Glutamatergic neuron (in vitro differentiated cells): ENCODE measurements around the gene ZNF77. TPM values are rescaled to one million over a fixed set of nuclear protein-coding genes. Genes with fewer than 3 reads are reported as not detected.
A peak's percentile ranks its signal among the peaks of the same experiment; 100 is the strongest.

Experiments
- DNase-seq: peaks from one replicate; pipeline ENCODE4 v3.0.0; 2022
- H3K27ac Mint-ChIP-seq: one replicate; pipeline ENCODE4 v1.8.0; 2020; ENCODE audit warnings: mild to moderate bottlenecking, mixed read lengths, inconsistent platforms; ENCODE audit not compliant: unreplicated experiment
- H3K27me3 Mint-ChIP-seq: one replicate; pipeline ENCODE4 v1.8.0; 2020; ENCODE audit warnings: mild to moderate bottlenecking, moderate library complexity, mixed read lengths, inconsistent platforms; ENCODE audit not compliant: unreplicated experiment
- H3K36me3 Mint-ChIP-seq: one replicate; pipeline ENCODE4 v1.8.0; 2020; ENCODE audit warnings: mild to moderate bottlenecking, mixed read lengths, inconsistent platforms; ENCODE audit not compliant: unreplicated experiment
- H3K4me1 Mint-ChIP-seq: one replicate; pipeline ENCODE4 v1.8.0; 2020; ENCODE audit warnings: mild to moderate bottlenecking, low read depth, mixed read lengths, inconsistent platforms; ENCODE audit not compliant: unreplicated experiment
- H3K4me3 Mint-ChIP-seq: one replicate; pipeline ENCODE4 v1.8.0; 2020; ENCODE audit warnings: mild to moderate bottlenecking, mixed read lengths, inconsistent platforms; ENCODE audit not compliant: unreplicated experiment
- H3K9me3 Mint-ChIP-seq: one replicate; pipeline ENCODE4 v1.8.0; 2020; ENCODE audit warnings: mild to moderate bottlenecking, moderate library complexity, mixed read lengths, inconsistent platforms; ENCODE audit not compliant: unreplicated experiment
- total RNA-seq: library from RNA; stranded (reverse); fragmentation: NEBNext Ultra II Directional; extraction: Animal tissue kit (Norgen Biotek cat#: 25700); gene quantifications from one replicate; pipeline ENCODE4 v1.2.1, GENCODE V29; 2021; ENCODE audit not compliant: unreplicated experiment
- TF ChIP-seq, protein P1 (sequence below): fragments of 200-600 bp; sonication (generic); IDR thresholded peaks from one replicate; pipeline ENCODE4 v1.5.0; 2021; ENCODE audit not compliant: partially characterized antibody, unreplicated experiment

The ZNF77 gene
- total RNA-seq, 1 donor from 2014 or later, result 4.8 TPM

DNA sequence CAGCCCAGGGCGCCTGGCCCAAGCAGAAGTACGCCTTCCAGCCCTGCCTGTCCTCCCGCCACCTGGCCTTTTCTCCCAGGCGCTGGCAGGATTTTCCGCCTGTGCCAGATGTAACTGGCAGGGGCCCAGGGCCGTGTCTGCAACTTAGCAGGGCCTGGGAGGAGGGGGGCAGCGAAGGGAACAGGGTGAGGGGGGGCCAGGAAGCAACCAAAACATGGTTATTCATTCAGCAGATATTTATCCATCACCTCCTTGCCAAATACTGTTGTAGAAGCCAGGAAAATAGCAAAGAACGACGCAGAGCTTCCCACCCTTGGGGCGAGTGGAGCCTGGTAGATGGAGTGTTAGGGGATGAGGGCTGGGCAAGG lies 38.2 kb upstream of the ZNF77 start:
- TF ChIP-seq, protein P1, sequence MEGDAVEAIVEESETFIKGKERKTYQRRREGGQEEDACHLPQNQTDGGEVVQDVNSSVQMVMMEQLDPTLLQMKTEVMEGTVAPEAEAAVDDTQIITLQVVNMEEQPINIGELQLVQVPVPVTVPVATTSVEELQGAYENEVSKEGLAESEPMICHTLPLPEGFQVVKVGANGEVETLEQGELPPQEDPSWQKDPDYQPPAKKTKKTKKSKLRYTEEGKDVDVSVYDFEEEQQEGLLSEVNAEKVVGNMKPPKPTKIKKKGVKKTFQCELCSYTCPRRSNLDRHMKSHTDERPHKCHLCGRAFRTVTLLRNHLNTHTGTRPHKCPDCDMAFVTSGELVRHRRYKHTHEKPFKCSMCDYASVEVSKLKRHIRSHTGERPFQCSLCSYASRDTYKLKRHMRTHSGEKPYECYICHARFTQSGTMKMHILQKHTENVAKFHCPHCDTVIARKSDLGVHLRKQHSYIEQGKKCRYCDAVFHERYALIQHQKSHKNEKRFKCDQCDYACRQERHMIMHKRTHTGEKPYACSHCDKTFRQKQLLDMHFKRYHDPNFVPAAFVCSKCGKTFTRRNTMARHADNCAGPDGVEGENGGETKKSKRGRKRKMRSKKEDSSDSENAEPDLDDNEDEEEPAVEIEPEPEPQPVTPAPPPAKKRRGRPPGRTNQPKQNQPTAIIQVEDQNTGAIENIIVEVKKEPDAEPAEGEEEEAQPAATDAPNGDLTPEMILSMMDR, result no peak
- peaks cover 13% of the 10 kb centered on the region for H3K4me1 Mint-ChIP-seq
- DNase-seq, result peak; percentile 36

DNA sequence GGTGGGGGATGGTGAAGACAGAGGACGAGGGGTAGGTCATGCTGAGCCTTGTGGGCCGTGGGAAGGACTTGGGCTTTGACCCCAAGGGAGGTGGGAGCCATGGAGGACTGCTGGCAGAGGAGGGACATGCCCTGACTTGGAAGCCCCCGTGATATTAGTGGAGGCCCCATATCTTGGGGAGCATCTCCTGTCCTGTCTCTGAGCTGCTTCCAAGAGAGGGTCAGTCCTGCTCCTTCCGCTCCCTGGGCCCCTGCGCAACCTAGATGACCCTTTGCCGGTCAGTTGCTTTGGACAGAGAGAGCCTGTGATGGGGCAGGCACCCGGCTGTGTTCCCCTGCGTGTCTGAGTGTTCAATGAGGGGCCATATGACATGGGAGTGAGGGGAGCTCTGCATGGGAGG lies 37.8 kb upstream of the ZNF77 start:
- Mint-ChIP-seq H3K27me3 (peaks cover 15% of the 10 kb centered on the region), H3K9me3 (peaks cover 9% of the 10 kb centered on the region), H3K4me1 (peaks cover 13% of the 10 kb centered on the region), H3K4me3 (no peak overlapping the region), H3K36me3 (no peaks in the 10 kb centered on the region), H3K27ac (no peak overlapping the region)
- peak; percentile 28 for DNase-seq
- TF ChIP-seq, protein P1, result no peak

More for the DNA sequence above, 38.2 kb upstream of the ZNF77 start:
- Mint-ChIP-seq H3K4me3 (no peak overlapping the region), H3K27ac (no peak overlapping the region), H3K9me3 (peaks cover 7% of the 10 kb centered on the region), H3K27me3 (peaks cover 15% of the 10 kb centered on the region), H3K36me3 (no peaks in the 10 kb centered on the region)

DNA sequence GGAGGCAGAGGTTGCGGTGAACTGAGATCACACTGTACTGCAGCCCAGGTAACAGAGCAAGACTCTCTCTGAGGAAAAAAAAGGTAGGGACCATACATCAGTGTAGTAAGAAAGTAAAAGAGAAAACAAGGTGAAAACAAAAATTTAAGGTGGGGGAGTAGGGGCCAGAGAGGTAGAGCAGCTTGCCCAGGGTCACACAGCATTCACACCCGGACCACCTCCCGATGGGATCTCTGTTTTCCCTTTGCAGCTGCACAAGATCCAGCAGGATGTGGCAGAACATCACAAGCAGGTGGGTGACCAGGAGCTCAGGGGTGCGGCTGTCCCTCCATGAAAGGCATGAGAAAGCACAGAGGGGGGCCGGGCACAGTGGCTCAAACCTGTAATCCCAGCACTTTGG lies 37.1 kb upstream of the ZNF77 start:
- Mint-ChIP-seq H3K4me3 (peak overlapping the region; percentile 46), H3K27me3 (peaks cover 14% of the 10 kb centered on the region), H3K9me3 (peaks cover 9% of the 10 kb centered on the region), H3K27ac (peak overlapping the region; percentile 79), H3K4me1 (peaks cover 8% of the 10 kb centered on the region), H3K36me3 (no peaks in the 10 kb centered on the region)
- TF ChIP-seq, protein P1, result no peak
- DNase-seq, result no peak

DNA sequence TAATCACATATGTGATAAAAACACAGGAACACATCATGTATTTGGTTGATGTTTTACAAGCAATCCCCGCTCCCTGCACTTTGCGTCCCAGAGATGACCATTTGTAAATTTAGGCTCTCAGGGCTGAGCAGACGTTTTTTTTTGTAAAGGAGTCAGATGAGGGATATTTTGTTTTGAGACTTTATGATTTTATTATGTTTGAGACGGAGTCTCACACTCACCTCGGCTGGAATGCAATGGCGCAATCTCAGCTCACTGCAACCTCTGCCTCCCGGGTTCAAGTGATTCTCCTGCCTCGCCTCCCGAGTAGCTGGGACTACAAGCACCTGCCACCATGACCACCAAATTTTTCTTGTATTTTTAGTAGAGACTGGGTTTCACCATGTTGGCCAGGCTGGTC lies 34.0 kb upstream of the ZNF77 start:
- H3K27me3 Mint-ChIP-seq, result peaks cover 16% of the 10 kb centered on the region
- no peaks in the 10 kb centered on the region for H3K36me3 Mint-ChIP-seq
- no peak overlapping the region for H3K27ac Mint-ChIP-seq
- H3K9me3 Mint-ChIP-seq, result peaks cover 11% of the 10 kb centered on the region
- no peak for DNase-seq
- TF ChIP-seq, protein P1, result no peak
- H3K4me3 Mint-ChIP-seq, result no peak overlapping the region
- H3K4me1 Mint-ChIP-seq, result peaks cover 12% of the 10 kb centered on the region

DNA sequence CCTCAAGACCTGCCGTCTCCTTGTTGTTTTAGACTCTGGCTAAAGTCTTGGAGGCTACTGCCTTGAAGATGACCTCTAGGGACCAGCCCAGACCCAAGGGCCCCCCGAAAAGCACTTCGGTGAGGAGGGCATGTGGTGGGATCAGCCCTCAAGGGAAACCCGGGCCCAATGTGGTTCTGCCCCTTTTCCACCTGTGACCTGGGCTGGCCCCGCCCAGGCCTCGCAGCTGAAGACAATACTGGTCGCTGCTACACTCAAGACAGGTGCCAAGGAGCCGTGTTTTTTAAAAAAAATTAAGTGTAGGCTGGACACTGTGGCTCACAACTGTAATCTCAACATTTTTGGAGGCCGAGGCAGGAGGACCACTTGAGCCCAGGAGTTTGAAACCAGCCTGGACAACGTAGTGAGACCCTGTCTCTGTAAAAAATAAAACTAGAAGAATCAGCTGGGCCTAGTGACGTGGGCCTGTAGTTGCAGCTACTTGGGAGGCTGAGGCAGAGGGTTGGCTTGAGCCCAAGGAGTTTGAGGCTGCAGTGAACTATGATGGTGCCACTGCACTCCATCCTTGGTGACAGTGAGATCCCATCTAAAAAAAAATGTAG lies 33.5 kb upstream of the ZNF77 start:
- no peaks in the 10 kb centered on the region for H3K36me3 Mint-ChIP-seq
- TF ChIP-seq, protein P1, result no peak

More for the DNA sequence above, 33.5 kb upstream of the ZNF77 start:
- DNase-seq, result no peak
- H3K27ac Mint-ChIP-seq, result no peak overlapping the region
- peaks cover 10% of the 10 kb centered on the region for H3K9me3 Mint-ChIP-seq
- no peak overlapping the region for H3K4me3 Mint-ChIP-seq
- H3K4me1 Mint-ChIP-seq, result peaks cover 9% of the 10 kb centered on the region
- peaks cover 18% of the 10 kb centered on the region for H3K27me3 Mint-ChIP-seq
